Measurements from ENCODE around the gene RMI1. TPM values are rescaled to one million over a fixed set of nuclear protein-coding genes. Genes with fewer than 3 reads are reported as not detected.

The RMI1 gene
- total and polyA plus RNA-seq, 8 donors: 5.9 to 18.4 (median 14.5) TPM

GRCh38 chr9:83972286-83972685 is 8.3 kb upstream of the RMI1 start:
- Histone ChIP-seq H3K9me3 (no peaks in the 10 kb centered on the region), H3K4me1 (peaks cover 0 to 26% of the 10 kb centered on the region in 2 donors), H3K36me3 (peaks cover 20 to 100% of the 10 kb centered on the region in 2 donors), H3K4me3 (no peak overlapping the region), H3K27me3 (no peaks in the 10 kb centered on the region), H3K27ac (no peak overlapping the region)
- ATAC-seq (no peak), DNase-seq (no peak)
- intact Hi-C loops (cut with DNase I): no loop called here
- TF ChIP-seq CTCF (IDR thresholded peaks at IDR 0.05): no peak

GRCh38 chr9:83975300-83975699 is 5.3 kb upstream of the RMI1 start:
- H3K4me1 ChIP-seq: peaks cover 4 to 39% of the 10 kb centered on the region in 2 donors
- H3K27me3 ChIP-seq: no peaks in the 10 kb centered on the region
- DNase-seq (no peak), ATAC-seq (no peak)
- H3K27ac ChIP-seq: no peak overlapping the region
- intact Hi-C loops (cut with DNase I): no loop called here
- no peaks in the 10 kb centered on the region for H3K9me3 ChIP-seq
- no peak overlapping the region for H3K4me3 ChIP-seq
- peaks cover 13 to 78% of the 10 kb centered on the region in 2 donors for H3K36me3 ChIP-seq
- TF ChIP-seq CTCF (IDR thresholded peaks at IDR 0.05): no peak

GRCh38 chr9:83976372-83976771 is 4.2 kb upstream of the RMI1 start:
- intact Hi-C loops (cut with DNase I): no loop called here
- H3K36me3 ChIP-seq: peaks cover 8 to 67% of the 10 kb centered on the region in 2 donors
- H3K4me1 ChIP-seq: peaks cover 4 to 40% of the 10 kb centered on the region in 2 donors
- no peaks in the 10 kb centered on the region for H3K27me3 ChIP-seq
- H3K27ac ChIP-seq: no peak overlapping the region
- no peaks in the 10 kb centered on the region for H3K9me3 ChIP-seq
- peak overlapping the region in 1 of 2 donors; percentile 92 for H3K4me3 ChIP-seq
- DNase-seq: no peak
- no peak for TF ChIP-seq CTCF (IDR thresholded peaks at IDR 0.05)
- ATAC-seq: no peak

GRCh38 chr9:83977196-83977595 is 3.4 kb upstream of the RMI1 start:
- TF ChIP-seq CTCF (IDR thresholded peaks at IDR 0.05): no peak
- peaks cover 4 to 48% of the 10 kb centered on the region in 2 donors for H3K4me1 ChIP-seq
- peak overlapping the region in 1 of 2 donors; percentile 92 for H3K4me3 ChIP-seq
- H3K27ac ChIP-seq: no peak overlapping the region
- ATAC-seq (no peak), DNase-seq (no peak)
- intact Hi-C loops (cut with DNase I): no loop called here
- H3K9me3 ChIP-seq: no peaks in the 10 kb centered on the region
- H3K27me3 ChIP-seq: no peaks in the 10 kb centered on the region
- H3K36me3 ChIP-seq: peaks cover 0 to 59% of the 10 kb centered on the region in 2 donors

GRCh38 chr9:83978992-83979811 is 1.4 kb upstream of the RMI1 start:
- Histone ChIP-seq H3K36me3 (peaks cover 0 to 39% of the 10 kb centered on the region in 2 donors), H3K4me3 (peak overlapping the region; percentile 86 to 92), H3K4me1 (peaks cover 4 to 48% of the 10 kb centered on the region in 2 donors), H3K27ac (peak overlapping the region; percentile 98 to 99), H3K9me3 (no peaks in the 10 kb centered on the region), H3K27me3 (no peaks in the 10 kb centered on the region)
- ATAC-seq (peak; percentile 73), DNase-seq (peak; percentile 78 to 95 (median 90))
- intact Hi-C loops (cut with DNase I): no loop called here
- TF ChIP-seq CTCF (IDR thresholded peaks at IDR 0.05): no peak
